ENCODE data around the gene SYT11.

The SYT11 gene

GRCh38 chr1:155867766-155868165 lies 8.4 kb downstream of the SYT11 start:
- Histone ChIP-seq H3K9ac (ENCODE audit: low read depth, low read length) (no peak overlapping the region), H3K36me3 (ENCODE audit: control insufficient read depth, insufficient read depth, low read length) (no peaks in the 10 kb centered on the region), H3K4me3 (ENCODE audit: low read depth, low read length) (no peak overlapping the region), H3K9me3 (ENCODE audit: control insufficient read depth, insufficient read depth, low read length) (no peaks in the 10 kb centered on the region), H3K4me1 (ENCODE audit: control insufficient read depth, insufficient read depth, low read length) (no peaks in the 10 kb centered on the region), H3K27me3 (ENCODE audit: control insufficient read depth, insufficient read depth, low read length) (no peaks in the 10 kb centered on the region)

GRCh38 chr1:155871390-155871789 lies 12.0 kb downstream of the SYT11 start:
- H3K4me1 ChIP-seq (ENCODE audit: control insufficient read depth, insufficient read depth, low read length), result no peaks in the 10 kb centered on the region
- no peak overlapping the region for H3K4me3 ChIP-seq (ENCODE audit: low read depth, low read length)
- H3K9me3 ChIP-seq (ENCODE audit: control insufficient read depth, insufficient read depth, low read length), result no peaks in the 10 kb centered on the region
- H3K36me3 ChIP-seq (ENCODE audit: control insufficient read depth, insufficient read depth, low read length), result no peaks in the 10 kb centered on the region
- no peak overlapping the region for H3K9ac ChIP-seq (ENCODE audit: low read depth, low read length)
- H3K27me3 ChIP-seq (ENCODE audit: control insufficient read depth, insufficient read depth, low read length), result no peaks in the 10 kb centered on the region

- no peaks in the 10 kb centered on the region for H3K27me3 ChIP-seq (ENCODE audit: control insufficient read depth, insufficient read depth, low read length)
- no peaks in the 10 kb centered on the region for H3K9me3 ChIP-seq (ENCODE audit: control insufficient read depth, insufficient read depth, low read length)
- H3K4me1 ChIP-seq (ENCODE audit: control insufficient read depth, insufficient read depth, low read length), result no peaks in the 10 kb centered on the region
- no peak overlapping the region for H3K9ac ChIP-seq (ENCODE audit: low read depth, low read length)
- no peaks in the 10 kb centered on the region for H3K36me3 ChIP-seq (ENCODE audit: control insufficient read depth, insufficient read depth, low read length)
- H3K4me3 ChIP-seq (ENCODE audit: low read depth, low read length), result no peak overlapping the region
These were observed 13.2 kb downstream of the SYT11 start for GRCh38 chr1:155872527-155872926.

GRCh38 chr1:155873860-155874259 lies 14.5 kb downstream of the SYT11 start:
- Histone ChIP-seq H3K27me3 (ENCODE audit: control insufficient read depth, insufficient read depth, low read length) (no peaks in the 10 kb centered on the region), H3K9ac (ENCODE audit: low read depth, low read length) (no peak overlapping the region), H3K9me3 (ENCODE audit: control insufficient read depth, insufficient read depth, low read length) (no peaks in the 10 kb centered on the region), H3K4me3 (ENCODE audit: low read depth, low read length) (no peak overlapping the region), H3K36me3 (ENCODE audit: control insufficient read depth, insufficient read depth, low read length) (no peaks in the 10 kb centered on the region), H3K4me1 (ENCODE audit: control insufficient read depth, insufficient read depth, low read length) (no peaks in the 10 kb centered on the region)

GRCh38 chr1:155877945-155878344 lies 18.6 kb downstream of the SYT11 start:
- Histone ChIP-seq H3K4me1 (ENCODE audit: control insufficient read depth, insufficient read depth, low read length) (no peaks in the 10 kb centered on the region), H3K27me3 (ENCODE audit: control insufficient read depth, insufficient read depth, low read length) (no peaks in the 10 kb centered on the region), H3K9me3 (ENCODE audit: control insufficient read depth, insufficient read depth, low read length) (no peaks in the 10 kb centered on the region), H3K36me3 (ENCODE audit: control insufficient read depth, insufficient read depth, low read length) (no peaks in the 10 kb centered on the region), H3K9ac (ENCODE audit: low read depth, low read length) (no peak overlapping the region), H3K4me3 (ENCODE audit: low read depth, low read length) (no peak overlapping the region)

GRCh38 chr1:155880251-155880650 lies 20.9 kb downstream of the SYT11 start:
- H3K27me3 ChIP-seq (ENCODE audit: control insufficient read depth, insufficient read depth, low read length), result no peaks in the 10 kb centered on the region
- no peaks in the 10 kb centered on the region for H3K9me3 ChIP-seq (ENCODE audit: control insufficient read depth, insufficient read depth, low read length)
- H3K9ac ChIP-seq (ENCODE audit: low read depth, low read length), result no peak overlapping the region
- no peaks in the 10 kb centered on the region for H3K36me3 ChIP-seq (ENCODE audit: control insufficient read depth, insufficient read depth, low read length)
- H3K4me3 ChIP-seq (ENCODE audit: low read depth, low read length), result no peak overlapping the region
- peaks cover 2% of the 10 kb centered on the region for H3K4me1 ChIP-seq (ENCODE audit: control insufficient read depth, insufficient read depth, low read length)

DNA sequence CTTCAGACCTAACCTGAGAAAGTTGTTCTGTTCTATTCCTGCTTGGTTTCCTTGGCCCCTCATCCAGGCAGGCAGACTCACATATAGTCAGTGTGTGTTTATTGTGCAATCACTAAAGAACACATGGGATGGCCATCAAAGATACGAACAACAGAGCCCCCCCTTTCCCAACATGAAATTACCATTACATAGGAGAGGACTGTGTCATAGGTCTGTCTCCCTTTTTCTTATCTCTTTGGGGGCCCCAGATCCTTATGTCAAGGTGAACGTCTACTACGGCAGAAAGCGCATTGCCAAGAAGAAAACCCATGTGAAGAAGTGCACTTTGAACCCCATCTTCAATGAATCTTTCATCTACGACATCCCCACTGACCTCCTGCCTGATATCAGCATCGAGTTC lies 21.6 kb downstream of the SYT11 start:
- Histone ChIP-seq H3K27me3 (ENCODE audit: control insufficient read depth, insufficient read depth, low read length) (no peaks in the 10 kb centered on the region), H3K36me3 (ENCODE audit: control insufficient read depth, insufficient read depth, low read length) (no peaks in the 10 kb centered on the region), H3K4me3 (ENCODE audit: low read depth, low read length) (no peak overlapping the region), H3K9ac (ENCODE audit: low read depth, low read length) (no peak overlapping the region), H3K9me3 (ENCODE audit: control insufficient read depth, insufficient read depth, low read length) (no peaks in the 10 kb centered on the region), H3K4me1 (ENCODE audit: control insufficient read depth, insufficient read depth, low read length) (peaks cover 2% of the 10 kb centered on the region)

DNA sequence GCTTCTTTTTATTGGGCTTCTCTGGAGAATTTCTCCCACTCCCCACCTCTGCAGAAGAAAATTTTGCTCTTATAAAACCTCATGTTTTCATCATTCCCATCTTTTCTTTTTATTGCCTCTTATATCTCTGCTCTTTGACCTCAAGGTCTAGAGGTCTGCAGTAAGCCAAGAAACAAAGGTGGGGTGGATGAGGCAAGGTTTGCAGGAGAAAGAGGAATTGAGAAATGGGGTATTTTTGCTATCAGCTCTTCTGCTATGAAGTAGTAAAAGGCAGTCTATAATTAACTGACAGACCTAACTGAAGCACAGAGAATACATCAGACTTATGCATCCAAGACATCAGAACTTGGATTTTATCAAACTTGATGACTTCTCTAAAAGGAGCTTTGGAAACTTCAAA lies 22.9 kb downstream of the SYT11 start:
- H3K9ac ChIP-seq (ENCODE audit: low read depth, low read length), result no peak overlapping the region
- H3K9me3 ChIP-seq (ENCODE audit: control insufficient read depth, insufficient read depth, low read length), result no peaks in the 10 kb centered on the region
- no peaks in the 10 kb centered on the region for H3K36me3 ChIP-seq (ENCODE audit: control insufficient read depth, insufficient read depth, low read length)
- H3K4me1 ChIP-seq (ENCODE audit: control insufficient read depth, insufficient read depth, low read length), result peaks cover 2% of the 10 kb centered on the region
- no peaks in the 10 kb centered on the region for H3K27me3 ChIP-seq (ENCODE audit: control insufficient read depth, insufficient read depth, low read length)
- H3K4me3 ChIP-seq (ENCODE audit: low read depth, low read length), result no peak overlapping the region

DNA sequence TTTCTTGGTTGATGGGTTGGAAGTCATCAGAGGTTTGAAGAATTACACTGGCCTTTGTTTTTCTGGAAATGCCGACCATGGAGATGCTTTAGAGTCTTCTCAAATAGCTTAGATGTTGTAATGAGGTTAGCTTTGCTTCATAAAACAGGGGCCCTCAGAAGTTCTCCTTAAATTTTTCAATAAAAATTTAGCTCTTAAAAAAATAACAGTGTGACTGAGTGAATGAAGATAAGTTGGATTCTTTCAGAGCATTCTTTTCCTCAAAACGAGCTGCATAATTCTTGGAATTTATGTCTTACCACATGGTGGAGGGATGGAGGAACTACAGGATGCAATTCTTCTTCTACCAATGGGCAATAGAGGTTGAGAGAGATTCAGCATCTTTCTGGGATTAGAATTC lies 23.4 kb downstream of the SYT11 start:
- no peak overlapping the region for H3K9ac ChIP-seq (ENCODE audit: low read depth, low read length)
- no peaks in the 10 kb centered on the region for H3K36me3 ChIP-seq (ENCODE audit: control insufficient read depth, insufficient read depth, low read length)
- peaks cover 2% of the 10 kb centered on the region for H3K4me1 ChIP-seq (ENCODE audit: control insufficient read depth, insufficient read depth, low read length)
- H3K4me3 ChIP-seq (ENCODE audit: low read depth, low read length), result no peak overlapping the region
- no peaks in the 10 kb centered on the region for H3K27me3 ChIP-seq (ENCODE audit: control insufficient read depth, insufficient read depth, low read length)
- no peaks in the 10 kb centered on the region for H3K9me3 ChIP-seq (ENCODE audit: control insufficient read depth, insufficient read depth, low read length)

- Histone ChIP-seq H3K9ac (ENCODE audit: low read depth, low read length) (no peak overlapping the region), H3K4me3 (ENCODE audit: low read depth, low read length) (no peak overlapping the region), H3K27me3 (ENCODE audit: control insufficient read depth, insufficient read depth, low read length) (no peaks in the 10 kb centered on the region), H3K36me3 (ENCODE audit: control insufficient read depth, insufficient read depth, low read length) (no peaks in the 10 kb centered on the region), H3K4me1 (ENCODE audit: control insufficient read depth, insufficient read depth, low read length) (peaks cover 2% of the 10 kb centered on the region), H3K9me3 (ENCODE audit: control insufficient read depth, insufficient read depth, low read length) (no peaks in the 10 kb centered on the region)
These were observed 24.9 kb downstream of the SYT11 start for GRCh38 chr1:155884031-155884960.

- H3K9me3 ChIP-seq (ENCODE audit: control insufficient read depth, insufficient read depth, low read length), result no peaks in the 10 kb centered on the region
- no peak overlapping the region for H3K4me3 ChIP-seq (ENCODE audit: low read depth, low read length)
- no peaks in the 10 kb centered on the region for H3K36me3 ChIP-seq (ENCODE audit: control insufficient read depth, insufficient read depth, low read length)
- H3K4me1 ChIP-seq (ENCODE audit: control insufficient read depth, insufficient read depth, low read length), result peaks cover 2% of the 10 kb centered on the region
- no peaks in the 10 kb centered on the region for H3K27me3 ChIP-seq (ENCODE audit: control insufficient read depth, insufficient read depth, low read length)
- no peak overlapping the region for H3K9ac ChIP-seq (ENCODE audit: low read depth, low read length)
These were observed 25.6 kb downstream of the SYT11 start for GRCh38 chr1:155884982-155885381.

DNA sequence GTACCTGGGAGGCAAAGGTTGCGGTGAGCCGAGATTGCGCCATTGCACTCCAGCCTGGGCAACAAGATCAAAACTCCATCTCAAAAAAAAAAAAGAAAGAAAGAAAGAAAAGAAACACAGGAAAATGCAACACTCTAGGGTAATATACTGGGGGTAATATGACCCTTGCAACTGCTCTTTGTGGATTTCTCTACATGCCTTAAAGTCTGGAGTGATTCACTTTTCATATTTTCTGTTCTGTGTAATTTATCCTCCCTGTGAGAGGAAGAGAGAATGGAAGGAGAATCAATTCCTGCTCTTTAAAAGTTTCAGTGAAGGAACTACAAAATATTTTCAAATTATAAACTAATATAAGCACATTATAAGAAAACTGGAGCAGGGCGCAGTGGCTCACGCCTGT lies 29.1 kb downstream of the SYT11 start:
- Histone ChIP-seq H3K4me3 (ENCODE audit: low read depth, low read length) (no peak overlapping the region), H3K9me3 (ENCODE audit: control insufficient read depth, insufficient read depth, low read length) (no peaks in the 10 kb centered on the region), H3K4me1 (ENCODE audit: control insufficient read depth, insufficient read depth, low read length) (peaks cover 2% of the 10 kb centered on the region), H3K27me3 (ENCODE audit: control insufficient read depth, insufficient read depth, low read length) (no peaks in the 10 kb centered on the region), H3K36me3 (ENCODE audit: control insufficient read depth, insufficient read depth, low read length) (no peaks in the 10 kb centered on the region), H3K9ac (ENCODE audit: low read depth, low read length) (no peak overlapping the region)
